Kidney epithelial cell (primary cell): ENCODE data around the gene ST6GAL1. TPM values are rescaled to one million over a fixed set of nuclear protein-coding genes. Genes with fewer than 3 reads are reported as not detected.
"Not testable (repeated sequence)": the region's sequence is repeated elsewhere in the genome, so short reads cannot be mapped to it uniquely, and the experiment has no call there.

ENCODE experiments used
- DNase-seq: peaks from one replicate; pipeline ENCODE4 v3.0.0-alpha.2; 2010; ENCODE audit warnings: low read depth
- H3K27me3 ChIP-seq: 2 replicates; pipeline ENCODE4 v1.6.0; 2011; ENCODE audit warnings: low read length; ENCODE audit not compliant: control insufficient read depth, insufficient read depth
- H3K36me3 ChIP-seq: 2 replicates; pipeline ENCODE4 v1.5.1; 2011; ENCODE audit warnings: low read length; ENCODE audit not compliant: control insufficient read depth, insufficient read depth
- H3K4me3 ChIP-seq: 2 replicates; pipeline ENCODE4 v1.5.1; 2011; ENCODE audit warnings: low read depth, mild to moderate bottlenecking, control low read depth, low read length
- CTCF ChIP-seq: IDR thresholded peaks from 2 replicates; pipeline ENCODE4 v1.5.1; 2011; ENCODE audit warnings: mild to moderate bottlenecking, moderate library complexity, low read length, control low read depth, inconsistent platforms; ENCODE audit not compliant: insufficient read depth, poor library complexity, severe bottlenecking
- total RNA-seq: library from RNA; depleted of rRNA; stranded (reverse); fragments of >200 nt; gene quantifications from 2 replicates; pipeline ENCODE4 v1.2.3, GENCODE V29; 2015

ST6GAL1 gene
- total RNA-seq, 1 donor from 2014 or later = 44.7 TPM

- H3K36me3 ChIP-seq = no peaks in the 10 kb centered on the region
- no peaks in the 10 kb centered on the region for H3K27me3 ChIP-seq
- no peak for DNase-seq
- H3K4me3 ChIP-seq = no peak overlapping the region
- no peak for TF ChIP-seq CTCF
Observed at GRCh38 chr3:186988806-186989205, 58.5 kb downstream of the ST6GAL1 start.

GRCh38 chr3:186989429-186989828, 59.1 kb downstream of the ST6GAL1 start:
- Histone ChIP-seq H3K27me3 (no peaks in the 10 kb centered on the region), H3K4me3 (no peak overlapping the region), H3K36me3 (no peaks in the 10 kb centered on the region)
- no peak for TF ChIP-seq CTCF
- no peak for DNase-seq

- Histone ChIP-seq H3K4me3 (no peak overlapping the region), H3K36me3 (no peaks in the 10 kb centered on the region), H3K27me3 (no peaks in the 10 kb centered on the region)
- no peak for TF ChIP-seq CTCF
- no peak for DNase-seq
Observed at GRCh38 chr3:186990277-186990676, 60.0 kb downstream of the ST6GAL1 start.

- Histone ChIP-seq H3K4me3 (no peak overlapping the region), H3K27me3 (no peaks in the 10 kb centered on the region), H3K36me3 (no peaks in the 10 kb centered on the region)
- no peak for TF ChIP-seq CTCF
- DNase-seq = peak; percentile 84
Observed at GRCh38 chr3:186990878-186991308, 60.6 kb downstream of the ST6GAL1 start.

- Histone ChIP-seq H3K4me3 (no peak overlapping the region), H3K36me3 (no peaks in the 10 kb centered on the region), H3K27me3 (no peaks in the 10 kb centered on the region)
- DNase-seq = no peak
- TF ChIP-seq CTCF = no peak
Observed at GRCh38 chr3:186991470-186991869, 61.1 kb downstream of the ST6GAL1 start.

- not testable (repeated sequence) for H3K27me3 ChIP-seq, H3K36me3 ChIP-seq, H3K4me3 ChIP-seq, DNase-seq
Observed at GRCh38 chr3:186992096-186992495, 61.8 kb downstream of the ST6GAL1 start.
